Effector memory CD4-positive, alpha-beta T cell (primary cell): ENCODE data around the gene LMNA.
"Not testable (repeated sequence)": the region's sequence is repeated elsewhere in the genome, so short reads cannot be mapped to it uniquely, and the experiment has no call there.

Experiments used
- DNase-seq, 3 donors: peaks; one replicate each; pipeline ENCODE4 v3.0.0-alpha.2; 2020
- H3K27ac ChIP-seq: 2 replicates; pipeline ENCODE4 v1.7.0; 2013; ENCODE audit warnings: mild to moderate bottlenecking, low read length, moderate library complexity; ENCODE audit not compliant: insufficient read depth, poor library complexity, severe bottlenecking
- H3K27me3 ChIP-seq: replicated peaks from 2 replicates; pipeline ENCODE4 v1.7.0; 2013; ENCODE audit warnings: mild to moderate bottlenecking, low read length; ENCODE audit not compliant: insufficient read depth, control insufficient read depth, poor library complexity, severe bottlenecking
- H3K36me3 ChIP-seq: 2 replicates; pipeline ENCODE4 v1.7.0; 2013; ENCODE audit warnings: mild to moderate bottlenecking, low read length, moderate library complexity; ENCODE audit not compliant: control insufficient read depth, insufficient read depth
- H3K4me1 ChIP-seq: 2 replicates; pipeline ENCODE4 v1.7.0; 2013; ENCODE audit warnings: low read length, mild to moderate bottlenecking; ENCODE audit not compliant: control insufficient read depth, insufficient read depth, poor library complexity, severe bottlenecking
- H3K4me3 ChIP-seq: 2 replicates; pipeline ENCODE4 v1.7.0; 2013; ENCODE audit warnings: low read length, low read depth, mild to moderate bottlenecking; ENCODE audit not compliant: insufficient read depth, poor library complexity, severe bottlenecking
- H3K9me3 ChIP-seq: 2 replicates; pipeline ENCODE4 v1.7.0; 2013; ENCODE audit warnings: mild to moderate bottlenecking, low read length, moderate library complexity; ENCODE audit not compliant: control insufficient read depth

The LMNA gene

DNA sequence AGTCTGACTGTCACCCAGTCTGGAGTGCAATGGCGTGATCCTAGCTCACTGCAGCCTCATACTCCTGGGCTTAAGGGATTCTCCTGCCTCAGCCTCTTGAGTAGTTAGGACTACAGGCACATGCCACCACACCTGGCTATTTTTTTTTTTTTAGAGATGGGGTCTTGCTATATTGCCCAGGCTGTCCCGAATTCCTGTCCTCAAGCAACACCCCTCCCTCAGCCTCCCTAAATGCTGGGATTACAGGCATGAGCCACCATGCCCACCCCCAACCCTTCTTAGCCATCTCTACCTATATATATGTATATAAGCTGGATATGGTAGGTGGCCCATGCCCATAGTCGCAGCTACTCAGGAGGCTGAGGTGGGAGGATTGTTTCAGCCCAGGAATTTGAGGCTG is 66.0 kb downstream of the LMNA start:
- H3K4me3 ChIP-seq, result no peak overlapping the region
- no peaks in the 10 kb centered on the region for H3K4me1 ChIP-seq
- H3K9me3 ChIP-seq, result no peaks in the 10 kb centered on the region
- no peaks in the 10 kb centered on the region for H3K27me3 ChIP-seq
- no peak overlapping the region for H3K27ac ChIP-seq
- no peaks in the 10 kb centered on the region for H3K36me3 ChIP-seq
- no peak for DNase-seq

- H3K27me3 ChIP-seq, H3K4me3 ChIP-seq, H3K9me3 ChIP-seq, DNase-seq, H3K36me3 ChIP-seq, H3K4me1 ChIP-seq, H3K27ac ChIP-seq: not testable (repeated sequence)
Measured at GRCh38 chr1:156181391-156181924, 66.9 kb downstream of the LMNA start.

GRCh38 chr1:156182010-156182779 is 67.7 kb downstream of the LMNA start:
- not testable (repeated sequence) for H3K27ac ChIP-seq, DNase-seq, H3K9me3 ChIP-seq, H3K4me3 ChIP-seq, H3K36me3 ChIP-seq, H3K27me3 ChIP-seq, H3K4me1 ChIP-seq

GRCh38 chr1:156186347-156187177 is 72.1 kb downstream of the LMNA start:
- not testable (repeated sequence) for H3K9me3 ChIP-seq, DNase-seq, H3K27ac ChIP-seq, H3K4me1 ChIP-seq, H3K27me3 ChIP-seq, H3K4me3 ChIP-seq, H3K36me3 ChIP-seq
